SK-N-SH treated with all-trans-retinoic acid at 6 μM for 48 hours (cell line): ENCODE measurements around the gene WNK2.

Source experiments
- ATAC-seq: fragments of 200-7000 bp; cut with Tn5 transposase; 3 replicates; pipeline ENCODE4 v1.9.1; 2020; ENCODE audit warnings: mild to moderate bottlenecking, moderate library complexity
- ARNTL ChIP-seq: fragments of 450-650 bp; formaldehyde crosslinking; IDR thresholded peaks from 2 replicates; pipeline ENCODE4 v1.5.0; 2020; ENCODE audit warnings: low read depth, mild to moderate bottlenecking, moderate library complexity, borderline replicate concordance
- BACH2 ChIP-seq: fragments of 250-450 bp; sonication (Bioruptor Pico); IDR thresholded peaks from 2 replicates; pipeline ENCODE4 v1.9.0; 2021; ENCODE audit warnings: mild to moderate bottlenecking, borderline replicate concordance
- CSDC2 ChIP-seq: fragments of 250-450 bp; sonication (Bioruptor Pico); IDR thresholded peaks from 2 replicates; pipeline ENCODE4 v1.5.0; 2020; ENCODE audit warnings: mild to moderate bottlenecking, moderate library complexity
- ESRRG ChIP-seq: fragments of 250-450 bp; sonication (Bioruptor Pico); IDR thresholded peaks from 2 replicates; pipeline ENCODE4 v1.6.1; 2021; ENCODE audit warnings: mild to moderate bottlenecking
- GLIS3 ChIP-seq: fragments of 250-450 bp; sonication (Bioruptor Pico); IDR thresholded peaks from 2 replicates; pipeline ENCODE4 v1.5.0; 2020; ENCODE audit warnings: mild to moderate bottlenecking, moderate library complexity
- OSR1 ChIP-seq: fragments of 250-450 bp; sonication (Bioruptor Pico); IDR thresholded peaks from 2 replicates; pipeline ENCODE4 v1.8.0; 2022; ENCODE audit warnings: moderate library complexity, mild to moderate bottlenecking, inconsistent platforms
- PATZ1 ChIP-seq: fragments of 250-450 bp; sonication (Bioruptor Pico); IDR thresholded peaks from 2 replicates; pipeline ENCODE4 v1.8.0; 2020; ENCODE audit warnings: mild to moderate bottlenecking, moderate library complexity, borderline replicate concordance
- PPARA ChIP-seq: fragments of 250-450 bp; sonication (Bioruptor Pico); IDR thresholded peaks from 2 replicates; pipeline ENCODE4 v1.5.0; 2020; ENCODE audit warnings: mild to moderate bottlenecking, borderline replicate concordance
- RARB ChIP-seq: fragments of 250-450 bp; sonication (Bioruptor Pico); IDR thresholded peaks from 2 replicates; pipeline ENCODE4 v1.8.0; 2021; ENCODE audit warnings: mild to moderate bottlenecking, moderate library complexity
- SNAI2 ChIP-seq: fragments of 250-450 bp; sonication (Bioruptor Pico); IDR thresholded peaks from 2 replicates; pipeline ENCODE4 v1.5.0; 2020; ENCODE audit warnings: mild to moderate bottlenecking, moderate library complexity
- TOX ChIP-seq: fragments of 250-450 bp; sonication (Bioruptor Pico); IDR thresholded peaks from 2 replicates; pipeline ENCODE4 v1.8.0; 2021; ENCODE audit warnings: mild to moderate bottlenecking, moderate library complexity, borderline replicate concordance
- ZC3H10 ChIP-seq: fragments of 250-450 bp; sonication (Bioruptor Pico); IDR thresholded peaks from 2 replicates; pipeline ENCODE4 v1.5.1; 2021; ENCODE audit warnings: mild to moderate bottlenecking, moderate library complexity
- ZFP3 ChIP-seq: fragments of 250-450 bp; sonication (Bioruptor Pico); IDR thresholded peaks from 2 replicates; pipeline ENCODE4 v1.5.0; 2020; ENCODE audit warnings: mild to moderate bottlenecking, moderate library complexity
- ZNF565 ChIP-seq: fragments of 450-650 bp; formaldehyde crosslinking; conservative IDR thresholded peaks from 2 replicates; pipeline ENCODE4 v1.5.0; 2020; ENCODE audit warnings: low read depth, mild to moderate bottlenecking, moderate library complexity
- ZNF70 ChIP-seq: fragments of 450-650 bp; formaldehyde crosslinking; IDR thresholded peaks from 2 replicates; pipeline ENCODE4 v1.5.0; 2020; ENCODE audit warnings: mild to moderate bottlenecking, moderate library complexity
- TF ChIP-seq, protein P1 (sequence below): fragments of 250-450 bp; sonication (Bioruptor Pico); IDR thresholded peaks from 2 replicates; pipeline ENCODE4 v1.5.0; 2020; ENCODE audit warnings: mild to moderate bottlenecking, moderate library complexity
- TF ChIP-seq, protein P2 (sequence below): fragments of 250-450 bp; sonication (Bioruptor Pico); IDR thresholded peaks from 2 replicates; pipeline ENCODE4 v1.5.1; 2020; ENCODE audit warnings: low read depth, mild to moderate bottlenecking, moderate library complexity
- TF ChIP-seq, protein P3 (sequence below): fragments of 250-450 bp; sonication (Bioruptor Pico); IDR thresholded peaks from 2 replicates; pipeline ENCODE4 v1.5.1; 2021; ENCODE audit warnings: mild to moderate bottlenecking, moderate library complexity

Gene WNK2

DNA sequence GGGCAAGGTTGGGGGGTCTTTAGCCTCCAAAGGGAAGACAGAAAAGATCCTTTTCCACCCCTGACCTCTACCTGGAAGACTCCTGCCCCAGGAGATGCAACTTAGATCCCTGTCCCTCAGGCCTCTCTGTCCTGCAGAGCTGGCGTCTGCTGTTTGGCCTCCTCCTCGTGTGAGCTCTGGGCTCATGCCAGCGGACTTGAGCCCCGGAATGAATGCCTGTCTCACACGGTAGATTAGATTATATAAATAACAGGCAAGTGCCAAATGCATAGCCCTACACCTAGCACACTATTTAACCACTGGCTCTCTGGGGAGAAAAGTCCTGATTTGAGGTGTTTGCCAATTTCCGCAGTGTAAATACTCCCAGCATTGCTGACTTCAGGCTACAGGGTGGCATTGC lies 1.4 kb upstream of the WNK2 start (continued):
- TF ChIP-seq GLIS3 (CRISPR knock-in tag), result no peak
- TF ChIP-seq OSR1 (CRISPR knock-in tag), result no peak
- no peak for TF ChIP-seq ZFP3 (CRISPR knock-in tag)

DNA sequence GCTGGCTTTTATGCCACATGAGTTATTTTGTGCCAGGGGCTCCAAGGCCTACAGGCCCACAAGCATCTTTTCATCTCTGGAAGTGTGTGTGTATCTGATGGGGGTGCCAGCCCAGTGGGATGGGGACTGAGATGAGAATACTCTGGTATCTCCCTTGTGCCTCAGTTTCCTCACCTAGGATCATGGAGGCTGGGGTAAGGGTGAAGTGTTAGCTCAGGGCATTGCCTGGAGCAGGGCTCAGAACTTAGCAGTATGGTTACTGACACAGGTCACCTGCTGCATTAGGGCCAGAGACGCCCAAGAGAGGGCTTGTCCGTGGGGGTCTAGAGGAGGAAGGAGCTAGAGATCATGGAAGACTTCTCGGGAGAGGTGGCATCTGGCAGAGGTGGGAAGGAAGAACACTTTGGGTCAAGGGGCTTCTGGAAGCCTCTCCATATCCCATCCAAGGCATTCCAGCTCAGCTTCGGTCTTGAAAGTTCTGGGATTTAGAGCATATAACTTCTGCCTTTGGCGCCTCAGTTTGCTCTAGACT lies 742 bp upstream of the WNK2 start:
- no peak for TF ChIP-seq BACH2 (CRISPR knock-in tag)
- no peak for TF ChIP-seq ARNTL (CRISPR knock-in tag)
- no peak for TF ChIP-seq SNAI2
- no peak for TF ChIP-seq GLIS3 (CRISPR knock-in tag)
- TF ChIP-seq PATZ1 (CRISPR knock-in tag), result no peak
- no peak for TF ChIP-seq ZFP3 (CRISPR knock-in tag)
- TF ChIP-seq ZC3H10 (CRISPR knock-in tag), result no peak
- no peak for ATAC-seq

DNA sequence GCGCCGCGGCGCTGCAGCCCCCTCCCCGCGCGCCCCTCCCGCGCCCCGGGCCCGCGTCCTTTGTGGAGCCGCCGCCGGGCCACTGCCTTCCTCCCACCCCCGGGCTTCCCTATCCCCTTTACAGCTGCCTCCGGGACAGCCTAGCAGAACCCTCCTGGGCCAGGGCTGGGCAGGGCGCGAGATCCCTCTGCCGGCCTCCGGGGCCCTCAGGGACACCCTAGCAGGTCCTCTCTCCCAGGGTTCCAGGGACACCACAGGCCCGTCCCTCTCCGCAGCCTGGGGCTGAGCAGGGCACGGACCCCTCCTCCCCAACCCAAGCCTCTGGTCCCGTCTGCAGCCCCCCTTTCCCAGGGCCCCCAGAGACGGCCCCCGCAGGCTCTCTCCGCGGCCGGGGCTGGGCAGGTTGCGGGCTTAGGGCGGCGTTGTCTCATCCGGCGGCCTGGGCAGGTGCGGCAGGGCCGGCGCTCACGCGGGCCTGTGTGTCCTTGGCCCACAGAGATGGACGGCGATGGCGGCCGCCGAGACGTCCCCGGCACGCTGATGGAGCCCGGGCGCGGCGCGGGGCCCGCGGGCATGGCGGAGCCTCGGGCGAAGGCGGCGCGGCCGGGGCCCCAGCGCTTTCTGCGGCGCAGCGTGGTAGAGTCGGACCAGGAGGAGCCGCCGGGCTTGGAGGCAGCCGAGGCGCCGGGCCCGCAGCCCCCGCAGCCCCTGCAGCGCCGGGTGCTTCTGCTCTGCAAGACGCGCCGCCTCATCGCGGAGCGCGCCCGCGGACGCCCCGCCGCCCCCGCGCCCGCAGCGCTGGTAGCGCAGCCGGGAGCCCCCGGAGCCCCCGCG lies 710 bp downstream of the WNK2 start:
- TF ChIP-seq SNAI2 (no peak), GLIS3 (CRISPR knock-in tag) (no peak), OSR1 (CRISPR knock-in tag) (no peak), BACH2 (CRISPR knock-in tag) (no peak), CSDC2 (CRISPR knock-in tag) (no peak), ESRRG (CRISPR knock-in tag) (no peak), RARB (CRISPR knock-in tag) (no peak), ZNF565 (CRISPR knock-in tag) (no peak), ZNF70 (CRISPR knock-in tag) (no peak), ARNTL (CRISPR knock-in tag) (no peak), PPARA (CRISPR knock-in tag) (no peak), TOX (CRISPR knock-in tag) (no peak)
- TF ChIP-seq, protein P1, sequence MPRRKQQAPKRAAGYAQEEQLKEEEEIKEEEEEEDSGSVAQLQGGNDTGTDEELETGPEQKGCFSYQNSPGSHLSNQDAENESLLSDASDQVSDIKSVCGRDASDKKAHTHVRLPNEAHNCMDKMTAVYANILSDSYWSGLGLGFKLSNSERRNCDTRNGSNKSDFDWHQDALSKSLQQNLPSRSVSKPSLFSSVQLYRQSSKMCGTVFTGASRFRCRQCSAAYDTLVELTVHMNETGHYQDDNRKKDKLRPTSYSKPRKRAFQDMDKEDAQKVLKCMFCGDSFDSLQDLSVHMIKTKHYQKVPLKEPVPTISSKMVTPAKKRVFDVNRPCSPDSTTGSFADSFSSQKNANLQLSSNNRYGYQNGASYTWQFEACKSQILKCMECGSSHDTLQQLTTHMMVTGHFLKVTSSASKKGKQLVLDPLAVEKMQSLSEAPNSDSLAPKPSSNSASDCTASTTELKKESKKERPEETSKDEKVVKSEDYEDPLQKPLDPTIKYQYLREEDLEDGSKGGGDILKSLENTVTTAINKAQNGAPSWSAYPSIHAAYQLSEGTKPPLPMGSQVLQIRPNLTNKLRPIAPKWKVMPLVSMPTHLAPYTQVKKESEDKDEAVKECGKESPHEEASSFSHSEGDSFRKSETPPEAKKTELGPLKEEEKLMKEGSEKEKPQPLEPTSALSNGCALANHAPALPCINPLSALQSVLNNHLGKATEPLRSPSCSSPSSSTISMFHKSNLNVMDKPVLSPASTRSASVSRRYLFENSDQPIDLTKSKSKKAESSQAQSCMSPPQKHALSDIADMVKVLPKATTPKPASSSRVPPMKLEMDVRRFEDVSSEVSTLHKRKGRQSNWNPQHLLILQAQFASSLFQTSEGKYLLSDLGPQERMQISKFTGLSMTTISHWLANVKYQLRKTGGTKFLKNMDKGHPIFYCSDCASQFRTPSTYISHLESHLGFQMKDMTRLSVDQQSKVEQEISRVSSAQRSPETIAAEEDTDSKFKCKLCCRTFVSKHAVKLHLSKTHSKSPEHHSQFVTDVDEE (CRISPR knock-in tag), result no peak
- TF ChIP-seq, protein P2, sequence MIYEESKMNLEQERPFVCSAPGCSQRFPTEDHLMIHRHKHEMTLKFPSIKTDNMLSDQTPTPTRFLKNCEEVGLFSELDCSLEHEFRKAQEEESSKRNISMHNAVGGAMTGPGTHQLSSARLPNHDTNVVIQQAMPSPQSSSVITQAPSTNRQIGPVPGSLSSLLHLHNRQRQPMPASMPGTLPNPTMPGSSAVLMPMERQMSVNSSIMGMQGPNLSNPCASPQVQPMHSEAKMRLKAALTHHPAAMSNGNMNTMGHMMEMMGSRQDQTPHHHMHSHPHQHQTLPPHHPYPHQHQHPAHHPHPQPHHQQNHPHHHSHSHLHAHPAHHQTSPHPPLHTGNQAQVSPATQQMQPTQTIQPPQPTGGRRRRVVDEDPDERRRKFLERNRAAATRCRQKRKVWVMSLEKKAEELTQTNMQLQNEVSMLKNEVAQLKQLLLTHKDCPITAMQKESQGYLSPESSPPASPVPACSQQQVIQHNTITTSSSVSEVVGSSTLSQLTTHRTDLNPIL (CRISPR knock-in tag), result no peak
- ATAC-seq, result peak; percentile 14; the same call in 1 of the 3 replicates

- ATAC-seq, result no peak
- TF ChIP-seq, protein P3, sequence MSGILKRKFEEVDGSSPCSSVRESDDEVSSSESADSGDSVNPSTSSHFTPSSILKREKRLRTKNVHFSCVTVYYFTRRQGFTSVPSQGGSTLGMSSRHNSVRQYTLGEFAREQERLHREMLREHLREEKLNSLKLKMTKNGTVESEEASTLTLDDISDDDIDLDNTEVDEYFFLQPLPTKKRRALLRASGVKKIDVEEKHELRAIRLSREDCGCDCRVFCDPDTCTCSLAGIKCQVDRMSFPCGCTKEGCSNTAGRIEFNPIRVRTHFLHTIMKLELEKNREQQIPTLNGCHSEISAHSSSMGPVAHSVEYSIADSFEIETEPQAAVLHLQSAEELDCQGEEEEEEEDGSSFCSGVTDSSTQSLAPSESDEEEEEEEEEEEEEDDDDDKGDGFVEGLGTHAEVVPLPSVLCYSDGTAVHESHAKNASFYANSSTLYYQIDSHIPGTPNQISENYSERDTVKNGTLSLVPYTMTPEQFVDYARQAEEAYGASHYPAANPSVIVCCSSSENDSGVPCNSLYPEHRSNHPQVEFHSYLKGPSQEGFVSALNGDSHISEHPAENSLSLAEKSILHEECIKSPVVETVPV, result no peak
Observed at GRCh38 chr9:93185266-93186214, 1.6 kb downstream of the WNK2 start.
